Epidermal melanocyte (primary cell): ENCODE measurements around the gene CALML4.

ENCODE experiments used
- DNase-seq: peaks from one replicate; pipeline ENCODE4 v3.0.0; 2011; ENCODE audit warnings: low spot score; ENCODE audit not compliant: insufficient read length

The CALML4 gene

GRCh38 chr15:68148039-68148438 lies 57.1 kb downstream of the CALML4 start:
- no peak for DNase-seq

GRCh38 chr15:68145706-68146105 lies 59.4 kb downstream of the CALML4 start:
- DNase-seq = no peak

GRCh38 chr15:68143785-68144184 lies 61.3 kb downstream of the CALML4 start:
- DNase-seq = no peak

GRCh38 chr15:68143129-68143528 lies 62.0 kb downstream of the CALML4 start:
- DNase-seq = no peak
